ENCODE results near the gene TSEN15. TPM values are rescaled to one million over a fixed set of nuclear protein-coding genes. Genes with fewer than 3 reads are reported as not detected.

The TSEN15 gene
- total RNA-seq, 1 experiment from 2014 or later: 97.5 TPM

DNA sequence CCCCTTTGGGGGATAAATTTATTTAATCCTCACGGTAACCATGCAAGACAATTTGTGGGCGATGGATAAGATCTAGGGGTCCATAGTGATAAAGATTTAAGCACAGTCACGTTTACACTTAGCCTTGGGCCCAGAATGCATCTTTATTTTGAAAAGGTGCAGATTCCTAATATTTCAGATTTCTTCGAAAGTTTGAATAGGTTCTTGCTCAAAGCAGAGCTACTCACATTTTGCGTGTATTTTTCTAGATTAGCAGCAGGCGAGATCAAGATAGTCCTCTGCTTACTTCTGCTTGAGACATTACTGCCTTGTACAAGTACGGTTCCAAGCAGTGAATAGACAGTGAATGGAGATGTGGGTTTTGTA is 647 bp downstream of the TSEN15 start:
- CTCF ChIA-PET: interaction anchor here (0.6 to 2.1 kb wide), 7 partner anchors 8 to 367 kb away, joined by 3 to 7 read pairs (median 3); no protein-coding TSS in a partner anchor
- H3K36me3 Mint-ChIP-seq (ENCODE audit: insufficient read depth, unreplicated experiment): peaks cover 12% of the 10 kb centered on the region
- no TSS peak for BruUV-seq (replicated peaks)
- TF ChIP-seq CTCF (IDR thresholded peaks at IDR 0.05; ENCODE audit: unreplicated experiment): no peak
- peaks cover 32% of the 10 kb centered on the region for H3K4me1 Mint-ChIP-seq (ENCODE audit: insufficient read depth, unreplicated experiment)
- intact Hi-C loops (cut with micrococcal nuclease): no loop called here
- POLR2A ChIA-PET: interaction anchor here (0.6 to 3.2 kb wide), 14 partner anchors 8 to 702 kb away, joined by 3 to 37 read pairs (median 6); partner anchors contain the start of genes C1orf21 and EDEM3
- no peaks in the 10 kb centered on the region for H3K9me3 Mint-ChIP-seq (ENCODE audit: unreplicated experiment)
- peak overlapping the region; percentile 98 for H3K27ac Mint-ChIP-seq (ENCODE audit: low read depth, unreplicated experiment)
- H3K27me3 Mint-ChIP-seq (ENCODE audit: insufficient read depth, unreplicated experiment): peaks cover 22% of the 10 kb centered on the region
- peak; percentile 21 for DNase-seq (ENCODE audit: unreplicated experiment)
- H3K4me3 Mint-ChIP-seq (ENCODE audit: unreplicated experiment): peak overlapping the region; percentile 93

- H3K27me3 Mint-ChIP-seq (ENCODE audit: insufficient read depth, unreplicated experiment): peaks cover 22% of the 10 kb centered on the region
- no TSS peak for BruUV-seq (replicated peaks)
- ChIA-PET POLR2A (interaction anchor here (0.6 to 3.2 kb wide), 9 partner anchors 9 to 702 kb away, joined by 3 to 37 read pairs (median 5); partner anchors contain the start of genes C1orf21 and EDEM3), CTCF (interaction anchor here (0.6 to 1.6 kb wide), 4 partner anchors 11 to 24 kb away, joined by 3 read pairs; no protein-coding TSS in a partner anchor)
- DNase-seq (ENCODE audit: unreplicated experiment): no peak
- H3K9me3 Mint-ChIP-seq (ENCODE audit: unreplicated experiment): no peaks in the 10 kb centered on the region
- peaks cover 33% of the 10 kb centered on the region for H3K4me1 Mint-ChIP-seq (ENCODE audit: insufficient read depth, unreplicated experiment)
- intact Hi-C loops (cut with micrococcal nuclease): no loop called here
- peak overlapping the region; percentile 93 for H3K4me3 Mint-ChIP-seq (ENCODE audit: unreplicated experiment)
- peaks cover 12% of the 10 kb centered on the region for H3K36me3 Mint-ChIP-seq (ENCODE audit: insufficient read depth, unreplicated experiment)
- peak overlapping the region; percentile 98 for H3K27ac Mint-ChIP-seq (ENCODE audit: low read depth, unreplicated experiment)
- TF ChIP-seq CTCF (IDR thresholded peaks at IDR 0.05; ENCODE audit: unreplicated experiment): no peak
Observed at GRCh38 chr1:184052750-184053149, 1.2 kb downstream of the TSEN15 start.

DNA sequence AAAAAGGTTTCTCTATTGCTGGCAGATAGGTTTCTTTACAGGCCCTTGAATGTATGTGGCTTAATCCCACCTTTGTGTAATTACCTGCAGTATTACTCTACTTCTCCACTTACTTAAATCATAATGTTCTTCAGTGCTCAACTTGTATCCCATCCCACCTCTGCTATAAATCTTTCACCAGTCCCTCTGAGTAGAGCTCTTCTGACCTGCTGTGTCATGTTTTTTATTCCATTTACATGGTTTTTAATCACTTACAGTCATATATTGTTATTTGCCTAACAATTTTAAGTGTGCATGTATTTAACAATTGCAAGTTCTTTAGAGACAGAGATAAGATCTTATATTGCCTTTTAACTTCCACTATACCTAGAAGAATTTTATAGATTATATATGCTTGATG is 2.4 kb downstream of the TSEN15 start:
- CTCF ChIA-PET: interaction anchor here (0.5 to 1.0 kb wide), 7 partner anchors 138 to 560 kb away, joined by 3 to 4 read pairs (median 3); no protein-coding TSS in a partner anchor
- Mint-ChIP-seq H3K36me3 (ENCODE audit: insufficient read depth, unreplicated experiment) (peaks cover 12% of the 10 kb centered on the region), H3K27me3 (ENCODE audit: insufficient read depth, unreplicated experiment) (peaks cover 17% of the 10 kb centered on the region), H3K9me3 (ENCODE audit: unreplicated experiment) (no peaks in the 10 kb centered on the region), H3K4me3 (ENCODE audit: unreplicated experiment) (peak overlapping the region; percentile 93), H3K4me1 (ENCODE audit: insufficient read depth, unreplicated experiment) (peaks cover 33% of the 10 kb centered on the region), H3K27ac (ENCODE audit: low read depth, unreplicated experiment) (no peak overlapping the region)
- no peak for DNase-seq (ENCODE audit: unreplicated experiment)
- intact Hi-C loops (cut with micrococcal nuclease): no loop called here
- BruUV-seq (replicated peaks): no TSS peak
- POLR2A ChIA-PET: interaction anchor here (0.8 to 2.2 kb wide), 2 partner anchors 15 to 669 kb away, joined by 3 to 6 read pairs; no protein-coding TSS in a partner anchor
- TF ChIP-seq CTCF (IDR thresholded peaks at IDR 0.05; ENCODE audit: unreplicated experiment): no peak

DNA sequence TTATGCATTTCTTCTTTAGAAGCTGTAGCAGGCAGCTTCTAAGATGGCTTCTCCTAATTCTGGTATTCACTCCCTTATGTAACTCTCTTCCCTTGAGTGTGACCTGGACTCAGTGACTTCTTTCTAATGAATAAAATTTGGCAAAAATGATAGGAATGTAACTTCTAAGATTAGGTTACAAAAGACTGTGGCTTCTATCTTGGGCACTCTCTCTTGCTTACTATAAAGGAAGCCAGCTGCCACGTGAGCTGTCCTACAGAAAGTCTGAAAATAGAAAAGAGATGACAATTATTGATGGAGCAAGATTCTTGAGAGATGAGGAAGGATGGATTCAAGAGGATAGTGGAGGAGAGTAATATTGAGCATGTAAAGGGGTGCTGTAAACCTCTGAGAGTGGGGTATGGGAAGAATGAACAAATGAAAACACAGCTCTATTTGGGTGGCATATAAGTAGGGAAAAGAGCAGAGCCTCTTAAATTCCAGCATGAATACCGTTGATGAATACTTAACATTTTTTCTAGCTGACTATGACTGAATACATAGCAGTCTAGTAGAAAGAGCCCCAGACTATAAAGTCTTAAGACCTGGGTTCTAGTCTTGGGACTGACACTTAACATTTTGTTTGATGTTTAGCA is 5.5 kb downstream of the TSEN15 start:
- no peak for TF ChIP-seq CTCF (IDR thresholded peaks at IDR 0.05; ENCODE audit: unreplicated experiment)

More for the DNA sequence above, 5.5 kb downstream of the TSEN15 start:
- CTCF ChIA-PET: interaction anchor here (0.6 to 2.3 kb wide), 4 partner anchors 12 to 401 kb away, joined by 3 to 5 read pairs (median 4); no protein-coding TSS in a partner anchor
- no TSS peak for BruUV-seq (replicated peaks)
- Mint-ChIP-seq H3K36me3 (ENCODE audit: insufficient read depth, unreplicated experiment) (peaks cover 29% of the 10 kb centered on the region), H3K4me1 (ENCODE audit: insufficient read depth, unreplicated experiment) (peaks cover 26% of the 10 kb centered on the region), H3K27me3 (ENCODE audit: insufficient read depth, unreplicated experiment) (no peaks in the 10 kb centered on the region), H3K27ac (ENCODE audit: low read depth, unreplicated experiment) (no peak overlapping the region), H3K9me3 (ENCODE audit: unreplicated experiment) (no peaks in the 10 kb centered on the region), H3K4me3 (ENCODE audit: unreplicated experiment) (no peak overlapping the region)
- peak; percentile 28 for DNase-seq (ENCODE audit: unreplicated experiment)
- intact Hi-C loops (cut with micrococcal nuclease): no loop called here
- POLR2A ChIA-PET: interaction anchor here (0.6 to 1.3 kb wide), 7 partner anchors 71 to 697 kb away, joined by 3 to 4 read pairs (median 3); no protein-coding TSS in a partner anchor

All from MCF 10A (cell line).